AG09309 (cell line): ENCODE measurements around the gene EDIL3.

Experiments
- DNase-seq: peaks from one replicate; pipeline ENCODE4 v3.0.0-alpha.2; 2010; ENCODE audit warnings: low read depth
- H3K4me3 ChIP-seq: 2 replicates; pipeline ENCODE4 v1.5.1; 2011; ENCODE audit warnings: mild to moderate bottlenecking, low read depth, low read length, moderate library complexity; ENCODE audit not compliant: control insufficient read depth
- CTCF ChIP-seq: IDR thresholded peaks from 2 replicates; pipeline ENCODE4 v1.5.1; 2011; ENCODE audit warnings: mild to moderate bottlenecking, low read depth, low read length, inconsistent platforms; ENCODE audit not compliant: insufficient read depth, control insufficient read depth; ENCODE audit errors: missing control alignments

EDIL3 gene

GRCh38 chr5:84370176-84370575 lies 14.5 kb downstream of the EDIL3 start:
- no peak overlapping the region for H3K4me3 ChIP-seq
- no peak for TF ChIP-seq CTCF
- DNase-seq = no peak

GRCh38 chr5:84364043-84364442 lies 20.6 kb downstream of the EDIL3 start:
- no peak for DNase-seq
- H3K4me3 ChIP-seq = no peak overlapping the region
- TF ChIP-seq CTCF = no peak

GRCh38 chr5:84362061-84362720 lies 22.5 kb downstream of the EDIL3 start:
- no peak for TF ChIP-seq CTCF
- H3K4me3 ChIP-seq = no peak overlapping the region
- DNase-seq = no peak

- DNase-seq = no peak
- no peak overlapping the region for H3K4me3 ChIP-seq
- TF ChIP-seq CTCF = no peak
These were observed 23.1 kb downstream of the EDIL3 start for GRCh38 chr5:84361572-84361971.

- no peak for TF ChIP-seq CTCF
- DNase-seq = no peak
- H3K4me3 ChIP-seq = no peak overlapping the region
These were observed 24.6 kb downstream of the EDIL3 start for GRCh38 chr5:84360056-84360455.

GRCh38 chr5:84354101-84354500 lies 30.6 kb downstream of the EDIL3 start:
- no peak for DNase-seq
- TF ChIP-seq CTCF = no peak
- no peak overlapping the region for H3K4me3 ChIP-seq
